A375 (cell line): ENCODE measurements around the gene TYW1. TPM values are rescaled to one million over a fixed set of nuclear protein-coding genes. Genes with fewer than 3 reads are reported as not detected.

Source experiments
- small RNA-seq: library from RNA; depleted of rRNA; stranded (forward); fragments of <200 nt; gene quantifications from one replicate; pipeline ENCODE3, GENCODE V24; 2014
- total RNA-seq: library from RNA; depleted of rRNA; stranded (reverse); fragments of >200 nt; shearing (Covaris generic); gene quantifications from 2 replicates; pipeline ENCODE4 v1.2.3, GENCODE V29; 2014; rRNA removed

The TYW1 gene, protein sequence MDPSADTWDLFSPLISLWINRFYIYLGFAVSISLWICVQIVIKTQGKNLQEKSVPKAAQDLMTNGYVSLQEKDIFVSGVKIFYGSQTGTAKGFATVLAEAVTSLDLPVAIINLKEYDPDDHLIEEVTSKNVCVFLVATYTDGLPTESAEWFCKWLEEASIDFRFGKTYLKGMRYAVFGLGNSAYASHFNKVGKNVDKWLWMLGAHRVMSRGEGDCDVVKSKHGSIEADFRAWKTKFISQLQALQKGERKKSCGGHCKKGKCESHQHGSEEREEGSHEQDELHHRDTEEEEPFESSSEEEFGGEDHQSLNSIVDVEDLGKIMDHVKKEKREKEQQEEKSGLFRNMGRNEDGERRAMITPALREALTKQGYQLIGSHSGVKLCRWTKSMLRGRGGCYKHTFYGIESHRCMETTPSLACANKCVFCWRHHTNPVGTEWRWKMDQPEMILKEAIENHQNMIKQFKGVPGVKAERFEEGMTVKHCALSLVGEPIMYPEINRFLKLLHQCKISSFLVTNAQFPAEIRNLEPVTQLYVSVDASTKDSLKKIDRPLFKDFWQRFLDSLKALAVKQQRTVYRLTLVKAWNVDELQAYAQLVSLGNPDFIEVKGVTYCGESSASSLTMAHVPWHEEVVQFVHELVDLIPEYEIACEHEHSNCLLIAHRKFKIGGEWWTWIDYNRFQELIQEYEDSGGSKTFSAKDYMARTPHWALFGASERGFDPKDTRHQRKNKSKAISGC
- 17.3 and 18.7 TPM in 2 replicates for total RNA-seq

GRCh38 chr7:66996444-66997191 is at the start of gene TYW1:
TSS of gene TYW1 (plus strand) at chr7:66996833. CDS start at chr7:66996979, 146 bp downstream.

GRCh38 chr7:66995050-66995776 is 1.4 kb upstream of the TYW1 start, which contains the start of gene SBDS:
TSS of gene SBDS (minus strand) at chr7:66995586. CDS start at chr7:66995417, 169 bp downstream.

Small RNA genes within 50 kb of the gene (small RNA-seq; reads per million reads assigned to genes)
- gene AC073089.1 (not detected), gene MIR4650-1 (not detected), gene RN7SL43P (not detected)

Other genes starting within 250 kb of the TYW1 start
- gene TMEM248, start 75.6 kb upstream of the TYW1 start, total RNA-seq: 51.9 and 74.5 TPM in 2 replicates
- gene SBDS, start 1.2 kb upstream of the TYW1 start, total RNA-seq: 84.1 and 91.0 TPM in 2 replicates